Fibroblast of upper back skin (primary cell): Measurements from ENCODE around the gene TUBB4B.

ENCODE experiments used
- DNase-seq: peaks from one replicate; pipeline ENCODE4 v3.0.0-alpha.2; 2013

Gene TUBB4B

DNA sequence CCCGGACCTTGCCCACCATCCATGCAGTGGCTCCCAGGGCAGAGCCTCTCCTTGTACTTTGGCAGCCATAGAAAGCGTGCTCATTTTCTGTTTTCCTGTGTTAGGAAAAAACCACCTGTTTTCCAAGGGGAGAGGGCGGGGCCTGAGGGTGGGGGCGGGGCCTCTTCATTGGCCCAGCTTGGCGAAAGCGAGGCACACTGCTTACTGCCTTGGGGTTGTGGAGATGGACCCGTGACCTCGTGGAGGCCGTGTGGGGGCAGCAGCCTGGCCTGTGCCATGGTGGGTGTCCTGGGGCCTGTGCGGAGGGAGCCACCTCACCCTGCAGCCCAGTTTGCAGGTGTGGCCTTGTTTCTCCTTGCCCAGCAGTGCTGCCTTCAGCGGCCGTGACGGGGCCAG, 32.0 kb downstream of the TUBB4B start:
- DNase-seq = no peak

DNA sequence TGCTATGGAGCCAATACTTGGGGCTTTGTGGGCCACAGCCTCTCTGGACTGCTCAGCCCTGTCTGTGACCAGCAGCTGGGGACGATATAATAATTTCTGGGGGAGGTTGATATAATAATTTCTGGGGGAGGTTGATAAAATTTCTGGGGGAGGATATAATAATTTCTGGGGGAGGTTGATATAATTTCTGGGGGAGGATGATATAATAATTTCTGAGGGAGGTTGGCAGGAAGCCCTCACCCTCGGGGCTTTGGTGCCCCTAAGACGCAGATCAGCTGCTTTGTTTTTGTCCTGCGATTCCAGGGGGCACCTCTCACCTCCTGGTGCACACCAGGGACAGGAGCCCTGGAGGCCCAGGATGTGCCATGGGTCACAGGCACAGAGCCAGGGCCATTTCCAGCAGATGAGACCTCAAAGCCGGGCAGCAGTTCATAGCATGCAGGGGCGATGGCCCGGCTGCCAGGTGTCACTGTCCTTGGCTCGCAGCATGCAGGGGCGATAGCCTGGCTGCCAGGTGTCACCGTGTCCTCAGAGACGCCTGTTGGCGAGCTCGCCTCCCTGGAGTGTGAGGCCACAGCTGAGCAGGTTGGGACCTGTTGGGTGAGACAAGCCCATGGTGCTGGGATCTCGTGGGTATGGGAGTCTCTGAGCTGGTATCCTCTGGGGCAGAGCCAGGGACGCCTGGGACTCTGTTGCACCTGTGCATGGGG, 32.7 kb downstream of the TUBB4B start:
- no peak for DNase-seq

DNA sequence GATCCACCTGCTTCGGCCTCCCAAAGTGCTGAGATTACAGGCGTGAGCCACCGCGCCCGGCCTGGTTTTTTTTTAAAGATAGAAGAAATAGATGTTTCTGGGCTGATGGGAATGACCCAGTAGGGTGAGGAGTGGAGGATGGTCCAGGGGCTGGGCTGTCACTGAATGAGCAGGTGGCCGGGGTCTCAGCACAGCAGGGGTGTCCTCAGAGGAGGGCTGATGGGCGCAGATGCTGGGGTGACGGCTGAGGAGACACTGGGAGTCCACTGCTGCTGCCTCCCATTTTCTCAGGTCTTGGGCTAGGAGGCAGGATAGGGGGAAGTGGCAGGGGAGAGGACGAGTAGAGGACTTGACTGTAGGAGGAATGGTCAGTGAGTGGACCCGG, 34.1 kb downstream of the TUBB4B start:
- no peak for DNase-seq

DNA sequence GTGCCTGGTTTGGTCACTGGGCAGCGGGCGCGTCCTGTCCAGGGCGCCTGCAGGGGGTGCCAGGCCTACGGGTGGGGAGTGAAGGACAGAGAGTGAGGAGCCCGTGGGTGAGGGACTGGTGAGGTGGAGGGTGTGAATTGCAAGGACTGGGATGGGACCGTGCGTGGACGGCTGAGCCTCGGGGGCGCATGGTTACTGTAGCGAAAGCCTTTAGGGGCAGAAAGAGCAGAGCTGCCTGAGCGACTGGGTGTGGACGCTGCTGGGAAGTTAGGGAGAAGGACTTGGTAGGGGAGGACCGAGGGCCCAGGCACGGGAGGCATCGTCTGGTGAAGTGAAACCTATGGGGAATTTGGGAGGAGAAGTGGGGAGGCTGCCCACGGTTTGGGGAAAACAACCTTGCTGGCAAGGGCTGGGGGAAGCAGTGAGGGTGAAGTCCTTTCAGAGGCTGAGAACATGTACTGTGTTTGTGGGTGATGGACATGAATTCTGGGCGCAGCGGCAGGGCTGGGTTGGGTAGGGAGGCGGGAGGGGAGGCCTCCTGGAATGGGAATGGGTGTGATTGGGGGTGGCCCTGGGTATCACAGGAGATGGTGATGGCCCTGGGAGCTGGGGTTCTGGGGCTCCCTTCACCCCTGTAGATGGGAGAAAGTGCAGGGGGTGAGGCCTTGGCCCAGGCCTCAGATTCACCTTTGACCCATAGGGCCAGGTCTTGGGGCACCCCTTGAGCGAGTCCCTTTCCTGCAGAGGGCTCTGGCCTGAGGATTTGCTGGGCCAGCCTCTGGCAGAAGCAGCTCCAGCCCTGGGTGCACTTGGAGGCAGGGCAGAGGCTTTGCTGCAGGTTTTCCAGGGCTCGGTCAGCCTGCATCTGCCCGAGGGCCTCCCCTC, 34.7 kb downstream of the TUBB4B start:
- no peak for DNase-seq

DNA sequence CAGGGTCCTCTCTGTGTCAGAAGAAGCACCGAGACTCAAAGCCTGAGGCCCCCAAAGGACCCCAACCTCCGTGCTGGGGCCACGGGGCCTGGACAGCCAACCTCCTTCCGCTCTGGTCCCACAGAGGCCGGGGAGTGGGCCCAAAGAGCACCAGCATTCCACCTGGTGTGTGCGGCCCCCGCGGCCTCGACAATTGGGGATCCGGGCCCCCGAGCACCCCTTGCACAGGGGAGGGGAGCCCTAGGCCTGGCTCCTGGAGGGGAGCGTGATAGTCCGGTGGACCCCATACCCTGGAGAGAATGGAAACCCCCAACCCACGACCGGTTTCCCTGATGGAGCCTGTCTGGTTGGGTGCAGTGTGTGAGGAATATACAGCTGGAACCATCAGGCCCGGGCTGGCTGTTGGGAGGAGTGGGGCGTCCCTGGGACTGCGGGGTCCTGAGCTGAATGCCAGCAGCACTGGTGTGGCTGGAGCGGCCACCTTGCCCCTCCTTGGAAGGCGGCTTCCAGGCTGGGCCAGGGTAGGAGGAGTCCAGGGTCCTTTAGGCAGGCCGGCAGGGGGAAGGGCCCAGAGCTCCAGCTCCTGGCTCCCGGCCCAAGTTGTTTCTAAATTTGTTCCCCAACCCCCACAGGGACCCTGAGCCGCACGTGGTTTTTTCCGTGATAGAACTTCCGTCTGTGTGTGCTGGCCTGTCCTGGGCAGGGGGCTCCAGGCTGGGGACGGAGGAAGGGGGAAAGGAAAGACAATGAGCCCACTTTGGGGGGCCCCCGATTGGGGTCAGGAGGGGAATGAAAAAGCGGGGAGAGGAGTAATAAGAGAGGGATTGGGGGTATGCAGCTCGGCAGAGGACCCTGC, 35.6 kb downstream of the TUBB4B start:
- DNase-seq = peak; percentile 65

DNA sequence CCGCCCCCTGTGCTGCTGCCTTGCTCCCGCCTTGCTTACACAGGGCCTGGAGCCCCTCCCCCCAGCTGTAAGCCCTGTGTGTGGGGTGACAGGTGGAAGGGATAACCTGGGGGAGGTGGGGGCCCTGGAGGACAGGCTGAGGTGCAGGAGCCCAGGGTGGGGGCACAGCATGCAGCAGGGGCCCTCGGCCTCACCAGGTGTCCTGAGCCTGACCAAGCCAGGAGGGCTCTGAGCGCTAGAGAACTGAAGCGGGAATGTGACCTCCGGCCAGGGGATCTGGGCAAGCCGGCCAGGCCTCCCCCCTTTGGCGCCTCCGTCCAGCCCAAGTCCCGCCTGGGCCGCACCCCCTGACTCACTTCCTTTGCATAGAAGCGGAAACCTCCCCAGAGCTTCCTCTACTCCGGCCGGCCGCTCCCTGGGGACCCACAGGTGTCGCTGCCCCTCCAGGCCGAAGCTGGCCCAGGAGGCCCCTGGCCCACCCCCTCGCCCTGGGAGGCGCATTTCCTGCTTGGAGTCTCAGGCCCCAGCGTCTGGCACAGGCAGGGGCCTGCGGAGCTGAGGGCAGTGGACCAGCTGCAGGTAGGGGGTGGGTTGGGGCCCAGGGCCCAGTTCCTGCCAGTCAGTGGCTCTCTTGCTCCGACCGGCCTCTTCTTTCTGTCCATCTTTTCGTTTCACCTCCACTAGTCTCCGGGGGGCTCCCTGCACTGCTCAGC, 36.4 kb downstream of the TUBB4B start, which contains the start of gene TOR4A:
Gene TOR4A, plus strand, starts transcription at position 398 of the 713 bp plus-strand sequence. CDS start 964 bp downstream, outside the sequence.
- peak; percentile 65 for DNase-seq

DNA sequence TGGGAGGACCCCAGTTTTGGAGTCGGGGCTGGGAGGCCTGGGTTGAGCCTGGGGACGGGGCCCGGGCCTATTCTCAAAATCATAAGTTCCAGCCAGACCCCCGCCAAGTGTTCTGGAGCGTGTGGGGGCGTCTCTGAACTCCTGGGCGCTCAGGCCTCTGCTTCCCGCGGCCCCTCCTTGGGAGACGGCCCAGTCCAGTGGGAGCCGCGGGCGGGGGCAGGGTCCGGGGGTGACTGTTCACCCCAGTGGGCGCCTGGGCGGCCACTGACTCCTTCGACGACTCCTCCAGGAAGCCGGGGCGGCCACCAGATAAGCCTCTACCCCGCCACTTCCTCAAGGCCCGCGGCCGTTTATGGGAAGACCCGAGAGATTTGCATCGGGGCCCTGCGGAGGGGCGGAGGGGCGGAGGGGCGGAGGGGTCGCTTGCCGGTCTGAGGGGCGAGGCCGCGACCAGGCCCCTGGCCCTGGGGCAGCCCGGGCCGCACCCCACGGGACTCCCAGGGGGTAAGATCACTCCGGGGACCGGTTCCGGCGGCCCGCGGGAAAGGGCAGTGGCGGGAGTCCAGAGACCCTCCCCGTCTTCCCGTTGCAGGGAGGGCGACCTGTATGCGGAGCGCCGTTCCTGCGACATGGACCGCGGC, 37.1 kb downstream of the TUBB4B start:
- DNase-seq = no peak

DNA sequence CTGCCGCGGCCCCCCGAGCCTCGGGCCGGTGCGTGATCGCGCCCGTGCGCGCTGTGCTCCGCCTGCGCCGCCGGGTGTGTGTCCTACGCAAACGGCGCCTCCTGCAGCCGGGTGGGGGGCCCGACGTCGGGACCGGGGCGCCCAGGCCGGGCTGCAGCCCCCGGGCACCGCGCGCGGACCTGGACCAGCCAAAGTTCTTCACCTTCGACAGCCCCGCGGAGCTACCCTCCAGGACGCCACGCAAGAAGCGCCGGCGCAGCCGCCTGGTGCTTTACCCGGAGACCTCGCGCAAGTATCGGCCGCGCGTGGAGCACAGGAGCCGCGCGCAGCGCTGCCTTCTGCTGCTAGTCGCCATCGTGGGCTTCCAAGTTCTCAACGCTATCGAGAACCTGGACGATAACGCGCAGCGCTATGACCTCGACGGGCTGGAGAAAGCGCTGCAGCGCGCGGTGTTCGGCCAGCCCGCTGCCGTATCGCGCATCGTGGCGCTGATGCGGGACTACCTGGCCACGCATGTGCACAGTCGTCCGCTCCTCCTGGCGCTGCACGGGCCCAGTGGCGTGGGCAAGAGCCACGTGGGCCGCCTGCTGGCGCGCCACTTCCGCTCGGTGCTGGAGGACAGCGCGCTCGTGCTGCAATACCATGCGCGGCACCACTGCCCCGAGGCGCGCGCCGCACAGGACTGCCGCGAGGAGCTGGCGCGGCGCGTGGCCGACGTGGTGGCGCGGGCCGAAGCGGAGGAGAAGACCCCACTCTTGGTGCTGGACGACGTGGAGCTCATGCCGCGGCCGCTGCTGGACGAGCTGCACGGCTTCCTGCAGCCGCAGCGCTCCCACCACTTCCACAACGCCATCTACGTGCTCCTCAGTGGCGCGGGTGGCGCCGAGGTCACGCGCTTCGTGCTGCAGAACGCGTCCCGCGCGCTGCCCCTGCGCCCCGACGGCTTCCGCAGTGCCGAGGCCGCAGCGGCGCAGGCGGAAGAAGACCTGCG, 37.9 kb downstream of the TUBB4B start:
- DNase-seq = no peak

DNA sequence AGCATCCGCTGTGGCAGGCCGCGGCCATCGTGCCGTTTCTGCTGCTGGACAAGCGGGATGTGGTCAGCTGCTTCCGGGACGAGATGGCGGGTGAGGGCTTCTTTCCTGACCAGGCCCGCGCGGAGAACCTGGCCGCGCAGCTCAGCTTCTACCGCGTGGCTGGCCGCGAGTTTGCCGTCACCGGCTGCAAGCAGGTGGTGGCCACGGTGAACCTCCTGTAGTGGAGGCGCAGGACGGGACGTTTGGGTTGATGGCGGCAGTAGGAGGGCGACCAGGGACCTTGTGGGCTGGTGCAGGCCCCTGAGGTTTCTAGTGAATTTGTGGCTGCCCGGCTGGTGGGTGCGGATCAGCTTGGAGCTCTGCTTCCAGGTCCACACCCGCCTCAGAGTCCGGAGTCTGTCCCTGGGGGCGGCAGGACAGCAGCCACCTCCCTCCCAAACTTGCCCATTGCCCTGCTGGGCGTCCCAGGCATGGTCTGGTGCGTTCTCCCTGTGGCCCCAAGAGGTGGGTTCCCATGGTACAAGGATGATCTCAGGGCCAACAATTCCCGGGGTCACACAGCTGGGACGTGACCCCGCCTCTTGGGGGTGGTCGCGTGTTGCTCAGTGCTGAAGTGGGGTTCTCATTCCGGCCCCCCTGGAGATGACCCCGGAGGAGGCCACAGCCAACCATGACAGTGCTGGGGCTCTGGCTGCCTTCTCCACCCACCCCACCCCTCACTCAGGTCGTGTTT, 38.8 kb downstream of the TUBB4B start:
- DNase-seq = no peak

DNA sequence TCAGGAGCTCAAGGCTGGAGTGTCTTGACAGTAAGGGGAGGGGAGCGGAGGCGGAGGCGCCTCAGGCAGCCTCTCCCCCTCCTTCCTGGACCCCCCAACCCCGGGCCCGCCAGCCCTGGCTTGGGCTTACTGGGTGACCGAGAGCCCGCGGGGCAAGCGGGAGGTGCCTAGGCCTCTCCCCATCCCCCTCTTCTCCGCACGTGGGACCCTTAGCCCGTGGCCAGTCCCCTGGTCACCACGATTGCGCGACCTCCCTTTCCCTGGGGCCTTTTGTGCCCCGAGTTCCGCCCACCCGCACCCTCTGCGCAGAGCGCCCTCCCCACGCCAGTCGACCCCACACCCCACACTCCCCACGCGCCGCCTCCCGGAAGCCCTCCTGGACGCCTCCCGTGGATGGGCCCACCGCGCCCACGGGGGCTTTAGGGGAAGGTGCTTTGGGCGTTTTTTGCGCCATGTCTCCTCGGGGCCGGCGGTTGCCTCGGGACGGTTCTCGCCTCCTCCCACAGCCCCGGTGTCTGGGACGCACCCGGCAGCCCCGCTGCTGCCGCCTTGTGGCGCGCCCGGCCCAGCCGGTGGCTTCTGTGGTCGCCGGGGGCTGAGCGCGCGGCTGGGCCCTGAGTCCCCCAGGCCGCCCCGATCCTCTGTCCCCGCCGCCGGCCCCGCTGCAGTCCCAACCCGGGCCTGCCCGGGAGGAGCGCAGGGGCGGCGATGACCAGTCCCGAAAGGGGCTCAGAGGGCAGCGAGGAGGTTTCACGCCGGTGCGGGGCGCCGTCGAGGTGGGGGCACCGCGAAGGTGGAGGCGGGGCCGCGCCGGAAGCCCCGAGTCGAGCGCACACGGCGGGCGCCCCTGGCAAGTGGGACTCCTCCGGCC, 39.6 kb downstream of the TUBB4B start:
- no peak for DNase-seq

DNA sequence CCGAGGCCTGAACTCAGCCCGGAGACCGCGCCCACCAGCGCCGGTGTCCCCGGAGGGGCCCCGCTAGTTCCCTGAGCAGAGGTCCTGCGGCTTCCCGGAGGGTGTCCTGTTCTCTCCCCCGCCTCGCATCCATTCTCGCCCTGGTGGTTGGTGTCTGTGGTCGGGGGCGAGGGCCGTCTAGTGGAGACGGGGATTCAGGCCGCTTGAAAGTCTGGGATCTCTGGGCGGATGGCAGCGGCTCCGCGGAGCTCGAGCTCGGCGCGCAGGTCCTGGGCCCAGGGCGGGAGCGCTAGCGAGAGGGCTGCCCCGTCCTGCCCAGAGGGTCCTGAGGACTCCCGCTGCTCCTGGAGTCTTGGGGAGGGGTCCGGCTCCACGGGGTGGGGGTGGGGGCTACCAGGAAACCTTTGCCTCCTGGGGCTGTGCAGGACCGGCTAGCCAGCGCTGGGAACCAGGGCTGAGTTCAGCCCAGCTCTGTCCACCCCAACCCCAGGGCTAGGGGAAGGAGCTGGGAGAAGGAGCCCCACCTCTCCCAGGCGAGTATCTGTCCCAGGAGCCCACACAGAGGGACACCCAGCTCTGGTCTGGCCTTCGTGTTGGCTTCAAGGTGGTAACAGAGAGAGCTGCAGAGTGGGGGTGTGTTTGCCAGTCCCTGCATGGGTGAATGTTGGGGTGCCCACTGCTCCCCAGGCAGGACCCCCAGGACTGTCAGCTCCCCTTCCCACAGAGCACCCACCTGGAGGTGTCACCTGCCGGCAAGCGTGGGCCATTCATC, 40.4 kb downstream of the TUBB4B start:
- DNase-seq = no peak

DNA sequence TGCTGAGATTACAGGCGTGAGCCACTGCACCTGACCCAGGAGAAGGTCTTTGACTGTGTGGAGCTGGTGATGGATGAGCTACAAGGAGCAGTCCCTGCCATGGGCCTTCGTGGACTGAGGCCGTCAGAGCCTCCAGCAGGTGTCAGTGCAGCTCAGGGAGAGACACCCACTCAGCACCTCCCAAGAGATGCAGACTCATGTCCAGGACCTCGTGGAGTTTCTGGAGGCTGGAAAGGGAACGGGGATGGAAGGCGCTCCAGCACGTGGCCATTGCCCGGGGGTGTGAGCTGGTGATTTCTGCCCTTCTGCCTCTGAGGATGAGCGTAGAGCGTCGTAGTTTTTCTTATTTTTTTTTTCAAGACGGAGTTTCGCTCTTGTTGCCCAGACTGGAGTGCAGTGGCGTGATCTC, 45.9 kb downstream of the TUBB4B start:
- peak; percentile 17 for DNase-seq

DNA sequence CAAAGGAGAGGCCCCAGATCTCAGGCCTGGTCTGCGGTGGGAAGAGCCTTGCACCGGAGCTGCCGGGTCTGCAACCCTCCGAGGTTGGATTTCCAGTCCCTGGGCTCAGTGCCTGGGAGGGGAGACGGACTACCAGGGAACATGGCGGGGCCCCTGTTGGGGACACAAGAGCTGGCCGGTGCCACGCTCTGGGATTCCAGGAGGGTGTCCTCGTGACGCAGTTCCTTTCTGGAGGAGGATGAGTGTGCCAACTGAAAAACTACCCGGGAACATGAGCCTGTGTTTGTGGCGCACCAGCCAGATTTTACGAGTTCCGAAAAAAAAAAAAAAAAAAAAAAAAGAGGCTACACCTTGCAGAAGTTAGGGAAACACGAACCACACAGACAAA, 52.0 kb downstream of the TUBB4B start:
- no peak for DNase-seq
